Vagina (tissue), 2 donors: ENCODE measurements around the gene CASKIN2.

Experiments used
- POLR2A ChIP-seq, 2 donors: fragments of 450-650 bp; IDR thresholded peaks; one replicate each; pipeline ENCODE4 v1.6.1; 2017; ENCODE audit warnings: antibody characterized with exemption in 2 of 2, mild to moderate bottlenecking in 2 of 2, moderate library complexity in 2 of 2
- POLR2AphosphoS5 ChIP-seq, 2 donors: sonication (generic); formaldehyde crosslinking; IDR thresholded peaks; one replicate each; pipeline ENCODE4 v1.9.0; 2017; ENCODE audit warnings: antibody characterized with exemption in 2 of 2, mild to moderate bottlenecking in 2 of 2, low read depth in 1 of 2; ENCODE audit not compliant: insufficient read depth in 1 of 2
- TF ChIP-seq, protein P1 (sequence below), 3 experiments: fragments of 450-650 bp in 2 of 3; fragments of 200-600 bp in 1 of 3; sonication (generic) in 1 of 3; IDR thresholded peaks; one replicate each; pipeline ENCODE4 v1.5.1; 2017 to 2019; ENCODE audit warnings: antibody characterized with exemption in 3 of 3, mild to moderate bottlenecking in 2 of 3, moderate library complexity in 2 of 3

DNA sequence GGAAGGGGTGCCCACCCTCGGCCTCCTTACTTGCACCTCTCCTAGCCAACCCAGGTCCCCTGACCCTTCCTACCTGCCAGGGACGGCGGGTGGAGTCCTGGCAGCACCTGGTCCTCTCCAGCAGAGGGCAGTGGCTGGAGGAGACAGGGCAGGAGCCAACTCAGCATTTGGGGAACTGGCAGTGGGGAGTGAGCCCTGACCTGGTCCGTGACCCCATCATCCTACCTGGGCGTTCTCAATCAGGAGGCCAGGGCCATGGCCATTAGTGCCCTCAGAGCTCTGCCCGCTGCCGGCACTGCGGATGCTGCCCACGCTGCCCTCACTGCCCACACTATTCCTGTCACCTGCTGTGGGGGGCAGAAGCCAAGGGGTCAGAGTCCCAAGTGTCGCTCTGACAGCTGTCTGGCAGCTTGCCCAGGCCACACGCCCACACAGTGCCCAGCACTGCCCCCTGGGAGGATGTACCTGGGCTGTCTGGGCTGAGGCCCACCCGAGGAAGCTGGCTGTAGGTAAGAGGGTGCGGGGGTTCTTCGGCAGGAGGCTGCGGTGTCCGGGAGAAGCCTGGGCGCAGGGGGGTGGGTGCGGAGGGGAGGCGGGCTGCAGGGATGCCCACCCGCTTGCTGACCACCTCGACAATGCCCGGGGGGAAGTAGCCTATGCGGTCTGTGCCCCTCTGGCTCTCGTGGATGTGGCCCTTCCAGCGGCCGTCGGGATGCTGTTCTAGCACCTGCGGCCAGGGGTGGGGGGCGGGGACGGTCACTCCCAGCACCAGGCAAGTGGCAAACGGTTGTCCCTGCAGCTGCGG is 10.8 kb downstream of the CASKIN2 start:
- TF ChIP-seq, protein P1, sequence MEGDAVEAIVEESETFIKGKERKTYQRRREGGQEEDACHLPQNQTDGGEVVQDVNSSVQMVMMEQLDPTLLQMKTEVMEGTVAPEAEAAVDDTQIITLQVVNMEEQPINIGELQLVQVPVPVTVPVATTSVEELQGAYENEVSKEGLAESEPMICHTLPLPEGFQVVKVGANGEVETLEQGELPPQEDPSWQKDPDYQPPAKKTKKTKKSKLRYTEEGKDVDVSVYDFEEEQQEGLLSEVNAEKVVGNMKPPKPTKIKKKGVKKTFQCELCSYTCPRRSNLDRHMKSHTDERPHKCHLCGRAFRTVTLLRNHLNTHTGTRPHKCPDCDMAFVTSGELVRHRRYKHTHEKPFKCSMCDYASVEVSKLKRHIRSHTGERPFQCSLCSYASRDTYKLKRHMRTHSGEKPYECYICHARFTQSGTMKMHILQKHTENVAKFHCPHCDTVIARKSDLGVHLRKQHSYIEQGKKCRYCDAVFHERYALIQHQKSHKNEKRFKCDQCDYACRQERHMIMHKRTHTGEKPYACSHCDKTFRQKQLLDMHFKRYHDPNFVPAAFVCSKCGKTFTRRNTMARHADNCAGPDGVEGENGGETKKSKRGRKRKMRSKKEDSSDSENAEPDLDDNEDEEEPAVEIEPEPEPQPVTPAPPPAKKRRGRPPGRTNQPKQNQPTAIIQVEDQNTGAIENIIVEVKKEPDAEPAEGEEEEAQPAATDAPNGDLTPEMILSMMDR (IDR thresholded peaks at IDR 0.05), result peak in 2 of 3 experiments; percentile 32 to 34
- peak in 1 of 2 donors; percentile 17 for TF ChIP-seq POLR2AphosphoS5 (IDR thresholded peaks at IDR 0.05; ENCODE audit: insufficient read depth in 1 of 2, low read depth in 1 of 2)
- TF ChIP-seq POLR2A (IDR thresholded peaks at IDR 0.05), result no peak
